ENCODE results near the gene EFNA1. TPM values are rescaled to one million over a fixed set of nuclear protein-coding genes. Genes with fewer than 3 reads are reported as not detected.

EFNA1 gene
- total and polyA plus RNA-seq, 2 of the 13 experiments (the other 11 are each of a cell fraction or from before 2014, with no cell fraction given) = 81.8 to 874 TPM

DNA sequence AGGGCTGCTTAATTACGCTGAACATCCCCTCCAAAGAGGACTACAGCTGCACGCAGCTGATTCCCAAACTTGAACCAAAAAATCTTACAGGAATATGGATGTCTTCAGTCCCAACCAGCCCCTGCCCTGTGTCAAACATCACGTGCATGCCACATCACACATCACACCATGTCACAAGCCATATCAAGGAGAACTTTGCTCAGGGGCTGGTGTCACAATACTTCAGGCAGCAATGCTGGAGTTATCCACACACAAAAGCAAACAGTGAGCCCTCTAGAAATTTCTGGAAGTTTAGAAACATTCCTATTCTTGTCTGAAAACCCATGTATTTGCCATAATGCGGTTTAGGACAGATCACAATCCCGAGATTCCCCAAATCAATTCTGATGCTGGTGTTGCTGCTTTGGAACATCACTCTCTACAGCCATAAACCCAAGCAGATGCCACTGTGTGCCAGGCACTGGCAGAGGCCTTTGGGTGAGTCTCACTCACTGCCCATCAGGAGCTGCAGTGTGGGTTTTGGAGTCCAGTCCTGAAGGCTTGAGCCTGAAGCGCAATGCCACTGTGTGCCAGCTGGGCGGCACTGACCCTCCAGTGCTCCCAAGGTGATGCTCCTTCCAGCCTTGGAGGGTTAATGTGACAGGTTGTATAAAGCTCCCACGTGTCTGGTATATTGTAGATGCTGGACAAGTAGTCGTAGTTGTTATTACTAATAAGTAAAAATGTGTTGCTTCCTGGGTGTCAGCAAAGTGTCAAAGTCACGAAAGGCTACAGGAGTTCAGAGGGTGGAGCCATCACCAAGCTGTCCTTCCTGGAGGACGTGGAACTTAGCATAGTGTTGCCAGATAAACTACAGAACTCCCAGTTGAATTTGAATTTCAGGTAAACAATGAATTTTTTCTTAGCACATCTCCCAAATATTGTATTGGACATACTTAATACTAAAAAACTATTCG lies 20.1 kb upstream of the EFNA1 start (continued):
- TF ChIP-seq, protein P1, sequence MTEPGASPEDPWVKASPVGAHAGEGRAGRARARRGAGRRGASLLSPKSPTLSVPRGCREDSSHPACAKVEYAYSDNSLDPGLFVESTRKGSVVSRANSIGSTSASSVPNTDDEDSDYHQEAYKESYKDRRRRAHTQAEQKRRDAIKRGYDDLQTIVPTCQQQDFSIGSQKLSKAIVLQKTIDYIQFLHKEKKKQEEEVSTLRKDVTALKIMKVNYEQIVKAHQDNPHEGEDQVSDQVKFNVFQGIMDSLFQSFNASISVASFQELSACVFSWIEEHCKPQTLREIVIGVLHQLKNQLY (CRISPR knock-in tag; IDR thresholded peaks at IDR 0.05) = peak; percentile 88; the same call in 1 of the 2 replicates
- TF ChIP-seq FOXA3 (CRISPR knock-in tag; IDR thresholded peaks at IDR 0.05) (peak; percentile 63; the same call in 1 of the 2 replicates), FOXK1 (CRISPR knock-in tag; IDR thresholded peaks at IDR 0.05; ENCODE audit: borderline replicate concordance, low read depth) (no peak), FOXJ3 (CRISPR knock-in tag; IDR thresholded peaks at IDR 0.05; ENCODE audit: borderline replicate concordance) (peak; percentile 35; the same call in 1 of the 2 replicates), REXO4 (CRISPR knock-in tag; IDR thresholded peaks at IDR 0.05; ENCODE audit: borderline replicate concordance) (no peak), PITX1 (CRISPR knock-in tag; IDR thresholded peaks at IDR 0.05) (peak; percentile 30; the same call in 1 of the 2 replicates), HNF4A (CRISPR knock-in tag; IDR thresholded peaks at IDR 0.05) (peak; percentile 93), ZNF263 (CRISPR knock-in tag; IDR thresholded peaks at IDR 0.05) (0 out of 2 replicates have a peak, but pooled peaks have one; percentile 26), RXRB (CRISPR knock-in tag; IDR thresholded peaks at IDR 0.05; ENCODE audit: borderline replicate concordance) (peak; percentile 47; the same call in 1 of the 2 replicates), BHLHE40 (IDR thresholded peaks at IDR 0.05; ENCODE audit: low read length) (peak; percentile 97), PCBP2 (optimal IDR thresholded peaks at IDR 0.05; ENCODE audit: low read depth, low read length, poor library complexity, severe bottlenecking) (no peak), SMARCC2 (IDR thresholded peaks at IDR 0.05) (no peak), ZMYM4 (CRISPR knock-in tag; IDR thresholded peaks at IDR 0.05) (0 out of 2 replicates have a peak, but pooled peaks have one; percentile 29), ZNF589 (CRISPR knock-in tag; conservative IDR thresholded peaks at IDR 0.05) (peak; percentile 49; the same call in 1 of the 2 replicates), NAIF1 (CRISPR knock-in tag; IDR thresholded peaks at IDR 0.05; ENCODE audit: borderline replicate concordance) (no peak), HOXA3 (CRISPR knock-in tag; IDR thresholded peaks at IDR 0.05) (peak; percentile 74), AGO1 (IDR thresholded peaks at IDR 0.05; ENCODE audit: low read depth, low read length, poor library complexity, severe bottlenecking) (no peak), MIER3 (CRISPR knock-in tag; IDR thresholded peaks at IDR 0.05; ENCODE audit: borderline replicate concordance) (no peak; the same call in 1 of the 2 replicates), SMAD3 (CRISPR knock-in tag; IDR thresholded peaks at IDR 0.05) (peak; percentile 79; the same call in 1 of the 2 replicates), REPIN1 (CRISPR knock-in tag; IDR thresholded peaks at IDR 0.05; ENCODE audit: borderline replicate concordance, low read depth) (peak; percentile 52; the same call in 1 of the 2 replicates)
- TF ChIP-seq, protein P2, sequence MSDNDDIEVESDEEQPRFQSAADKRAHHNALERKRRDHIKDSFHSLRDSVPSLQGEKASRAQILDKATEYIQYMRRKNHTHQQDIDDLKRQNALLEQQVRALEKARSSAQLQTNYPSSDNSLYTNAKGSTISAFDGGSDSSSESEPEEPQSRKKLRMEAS (IDR thresholded peaks at IDR 0.05) = peak; percentile 69
- TF ChIP-seq, protein P3, sequence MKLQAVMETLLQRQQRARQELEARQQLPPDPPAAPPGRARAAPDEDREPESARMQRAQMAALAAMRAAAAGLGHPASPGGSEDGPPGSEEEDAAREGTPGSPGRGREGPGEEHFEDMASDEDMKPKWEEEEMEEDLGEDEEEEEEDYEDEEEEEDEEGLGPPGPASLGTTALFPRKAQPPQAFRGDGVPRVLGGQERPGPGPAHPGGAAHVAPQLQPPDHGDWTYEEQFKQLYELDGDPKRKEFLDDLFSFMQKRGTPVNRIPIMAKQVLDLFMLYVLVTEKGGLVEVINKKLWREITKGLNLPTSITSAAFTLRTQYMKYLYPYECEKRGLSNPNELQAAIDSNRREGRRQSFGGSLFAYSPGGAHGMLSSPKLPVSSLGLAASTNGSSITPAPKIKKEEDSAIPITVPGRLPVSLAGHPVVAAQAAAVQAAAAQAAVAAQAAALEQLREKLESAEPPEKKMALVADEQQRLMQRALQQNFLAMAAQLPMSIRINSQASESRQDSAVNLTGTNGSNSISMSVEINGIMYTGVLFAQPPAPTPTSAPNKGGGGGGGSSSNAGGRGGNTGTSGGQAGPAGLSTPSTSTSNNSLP (IDR thresholded peaks at IDR 0.05; ENCODE audit: low read depth, low read length) = peak; percentile 49; the same call in 1 of the 2 replicates
- TF ChIP-seq, protein P4, sequence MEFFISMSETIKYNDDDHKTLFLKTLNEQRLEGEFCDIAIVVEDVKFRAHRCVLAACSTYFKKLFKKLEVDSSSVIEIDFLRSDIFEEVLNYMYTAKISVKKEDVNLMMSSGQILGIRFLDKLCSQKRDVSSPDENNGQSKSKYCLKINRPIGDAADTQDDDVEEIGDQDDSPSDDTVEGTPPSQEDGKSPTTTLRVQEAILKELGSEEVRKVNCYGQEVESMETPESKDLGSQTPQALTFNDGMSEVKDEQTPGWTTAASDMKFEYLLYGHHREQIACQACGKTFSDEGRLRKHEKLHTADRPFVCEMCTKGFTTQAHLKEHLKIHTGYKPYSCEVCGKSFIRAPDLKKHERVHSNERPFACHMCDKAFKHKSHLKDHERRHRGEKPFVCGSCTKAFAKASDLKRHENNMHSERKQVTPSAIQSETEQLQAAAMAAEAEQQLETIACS (CRISPR knock-in tag; IDR thresholded peaks at IDR 0.05) = no peak
- TF ChIP-seq, protein P5, sequence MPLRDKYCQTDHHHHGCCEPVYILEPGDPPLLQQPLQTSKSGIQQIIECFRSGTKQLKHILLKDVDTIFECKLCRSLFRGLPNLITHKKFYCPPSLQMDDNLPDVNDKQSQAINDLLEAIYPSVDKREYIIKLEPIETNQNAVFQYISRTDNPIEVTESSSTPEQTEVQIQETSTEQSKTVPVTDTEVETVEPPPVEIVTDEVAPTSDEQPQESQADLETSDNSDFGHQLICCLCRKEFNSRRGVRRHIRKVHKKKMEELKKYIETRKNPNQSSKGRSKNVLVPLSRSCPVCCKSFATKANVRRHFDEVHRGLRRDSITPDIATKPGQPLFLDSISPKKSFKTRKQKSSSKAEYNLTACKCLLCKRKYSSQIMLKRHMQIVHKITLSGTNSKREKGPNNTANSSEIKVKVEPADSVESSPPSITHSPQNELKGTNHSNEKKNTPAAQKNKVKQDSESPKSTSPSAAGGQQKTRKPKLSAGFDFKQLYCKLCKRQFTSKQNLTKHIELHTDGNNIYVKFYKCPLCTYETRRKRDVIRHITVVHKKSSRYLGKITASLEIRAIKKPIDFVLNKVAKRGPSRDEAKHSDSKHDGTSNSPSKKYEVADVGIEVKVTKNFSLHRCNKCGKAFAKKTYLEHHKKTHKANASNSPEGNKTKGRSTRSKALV (CRISPR knock-in tag; IDR thresholded peaks at IDR 0.05) = no peak

Measured in HepG2 (cell line).